WERI-Rb-1 (cell line): ENCODE measurements around the gene STARD3.
A peak's percentile ranks its signal among the peaks of the same experiment; 100 is the strongest.

Experiments
- DNase-seq: peaks from one replicate; pipeline ENCODE4 v3.0.0-alpha.2; 2020
- H3K27ac ChIP-seq: fragments of 250-450 bp; sonication (Bioruptor Pico); 2 replicates; pipeline ENCODE4 v1.5.1; 2020; ENCODE audit warnings: mild to moderate bottlenecking, moderate library complexity
- H3K27me3 ChIP-seq: fragments of 250-450 bp; sonication (Bioruptor Pico); 2 replicates; pipeline ENCODE4 v1.5.1; 2021; ENCODE audit warnings: mild to moderate bottlenecking, low read depth, moderate library complexity; ENCODE audit not compliant: insufficient read depth, severe bottlenecking
- H3K36me3 ChIP-seq: fragments of 250-450 bp; sonication (Bioruptor Pico); 2 replicates; pipeline ENCODE4 v1.5.1; 2020; ENCODE audit warnings: mild to moderate bottlenecking, moderate library complexity
- H3K4me3 ChIP-seq: 2 replicates; pipeline ENCODE4 v1.5.1; 2011; ENCODE audit warnings: low read depth, mild to moderate bottlenecking, control low read depth, low read length
- H3K9me3 ChIP-seq: fragments of 250-450 bp; sonication (Bioruptor Pico); 2 replicates; pipeline ENCODE4 v1.5.1; 2021; ENCODE audit warnings: mild to moderate bottlenecking, moderate library complexity; ENCODE audit not compliant: severe bottlenecking
- TF ChIP-seq, protein P1 (sequence below): IDR thresholded peaks from 2 replicates; pipeline ENCODE4 v1.5.1; 2011; ENCODE audit warnings: low read depth, mild to moderate bottlenecking, control low read depth, inconsistent platforms, low read length

STARD3 gene

DNA sequence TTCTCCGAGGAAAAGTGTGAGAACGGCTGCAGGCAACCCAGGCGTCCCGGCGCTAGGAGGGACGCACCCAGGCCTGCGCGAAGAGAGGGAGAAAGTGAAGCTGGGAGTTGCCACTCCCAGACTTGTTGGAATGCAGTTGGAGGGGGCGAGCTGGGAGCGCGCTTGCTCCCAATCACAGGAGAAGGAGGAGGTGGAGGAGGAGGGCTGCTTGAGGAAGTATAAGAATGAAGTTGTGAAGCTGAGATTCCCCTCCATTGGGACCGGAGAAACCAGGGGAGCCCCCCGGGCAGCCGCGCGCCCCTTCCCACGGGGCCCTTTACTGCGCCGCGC lies 62.8 kb downstream of the STARD3 start, which contains the start of gene ERBB2:
ERBB2 (plus strand) TSS at position 247 of the 330 bp plus-strand sequence. CDS start 175 bp downstream, outside the sequence.
- Histone ChIP-seq H3K27me3 (no peaks in the 10 kb centered on the region), H3K36me3 (peaks cover 2% of the 10 kb centered on the region; the same call in 1 of the 2 replicates), H3K27ac (0 out of 2 replicates have a peak within 1 kb of the TSS, but pooled peaks have one; percentile 33), H3K9me3 (no peaks in the 10 kb centered on the region), H3K4me3 (no peak within 1 kb of the TSS)
- no peak for DNase-seq
- TF ChIP-seq, protein P1, sequence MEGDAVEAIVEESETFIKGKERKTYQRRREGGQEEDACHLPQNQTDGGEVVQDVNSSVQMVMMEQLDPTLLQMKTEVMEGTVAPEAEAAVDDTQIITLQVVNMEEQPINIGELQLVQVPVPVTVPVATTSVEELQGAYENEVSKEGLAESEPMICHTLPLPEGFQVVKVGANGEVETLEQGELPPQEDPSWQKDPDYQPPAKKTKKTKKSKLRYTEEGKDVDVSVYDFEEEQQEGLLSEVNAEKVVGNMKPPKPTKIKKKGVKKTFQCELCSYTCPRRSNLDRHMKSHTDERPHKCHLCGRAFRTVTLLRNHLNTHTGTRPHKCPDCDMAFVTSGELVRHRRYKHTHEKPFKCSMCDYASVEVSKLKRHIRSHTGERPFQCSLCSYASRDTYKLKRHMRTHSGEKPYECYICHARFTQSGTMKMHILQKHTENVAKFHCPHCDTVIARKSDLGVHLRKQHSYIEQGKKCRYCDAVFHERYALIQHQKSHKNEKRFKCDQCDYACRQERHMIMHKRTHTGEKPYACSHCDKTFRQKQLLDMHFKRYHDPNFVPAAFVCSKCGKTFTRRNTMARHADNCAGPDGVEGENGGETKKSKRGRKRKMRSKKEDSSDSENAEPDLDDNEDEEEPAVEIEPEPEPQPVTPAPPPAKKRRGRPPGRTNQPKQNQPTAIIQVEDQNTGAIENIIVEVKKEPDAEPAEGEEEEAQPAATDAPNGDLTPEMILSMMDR = no peak

DNA sequence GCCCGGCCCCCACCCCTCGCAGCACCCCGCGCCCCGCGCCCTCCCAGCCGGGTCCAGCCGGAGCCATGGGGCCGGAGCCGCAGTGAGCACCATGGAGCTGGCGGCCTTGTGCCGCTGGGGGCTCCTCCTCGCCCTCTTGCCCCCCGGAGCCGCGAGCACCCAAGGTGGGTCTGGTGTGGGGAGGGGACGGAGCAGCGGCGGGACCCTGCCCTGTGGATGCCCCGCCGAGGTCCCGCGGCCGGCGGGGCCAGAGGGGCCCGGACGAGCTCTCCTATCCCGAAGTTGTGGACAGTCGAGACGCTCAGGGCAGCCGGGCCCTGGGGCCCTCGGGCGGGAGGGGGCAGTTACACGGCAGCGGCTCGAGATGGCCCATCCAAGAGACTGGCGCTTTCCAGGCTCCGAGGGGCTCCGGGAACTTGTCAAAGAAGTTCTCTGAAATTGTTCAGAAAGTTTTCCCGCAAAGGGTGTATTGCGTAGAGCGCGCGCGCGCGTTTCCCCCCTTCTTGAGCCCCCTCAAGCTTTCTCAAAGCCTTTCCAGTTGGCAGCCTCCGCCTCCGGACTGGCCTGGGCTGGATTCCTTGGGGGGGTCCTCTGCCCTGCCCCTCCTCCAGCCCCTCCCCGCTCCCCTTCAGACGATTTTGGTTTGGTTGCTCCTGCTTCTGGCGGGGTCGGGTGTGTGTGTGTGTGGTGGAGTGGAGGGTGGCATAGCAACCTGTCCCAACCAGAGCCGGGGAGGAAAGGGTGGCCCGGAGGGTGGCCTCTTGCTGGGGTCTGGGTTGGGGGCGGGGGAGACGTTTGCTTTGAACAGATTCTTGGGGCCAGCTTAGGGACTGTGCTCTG lies 63.4 kb downstream of the STARD3 start:
- Histone ChIP-seq H3K36me3 (peaks cover 2% of the 10 kb centered on the region; the same call in 1 of the 2 replicates), H3K27ac (0 out of 2 replicates have a peak overlapping the region, but pooled peaks have one; percentile 33), H3K9me3 (no peaks in the 10 kb centered on the region), H3K27me3 (no peaks in the 10 kb centered on the region), H3K4me3 (no peak overlapping the region)
- no peak for DNase-seq
- TF ChIP-seq, protein P1 = no peak

DNA sequence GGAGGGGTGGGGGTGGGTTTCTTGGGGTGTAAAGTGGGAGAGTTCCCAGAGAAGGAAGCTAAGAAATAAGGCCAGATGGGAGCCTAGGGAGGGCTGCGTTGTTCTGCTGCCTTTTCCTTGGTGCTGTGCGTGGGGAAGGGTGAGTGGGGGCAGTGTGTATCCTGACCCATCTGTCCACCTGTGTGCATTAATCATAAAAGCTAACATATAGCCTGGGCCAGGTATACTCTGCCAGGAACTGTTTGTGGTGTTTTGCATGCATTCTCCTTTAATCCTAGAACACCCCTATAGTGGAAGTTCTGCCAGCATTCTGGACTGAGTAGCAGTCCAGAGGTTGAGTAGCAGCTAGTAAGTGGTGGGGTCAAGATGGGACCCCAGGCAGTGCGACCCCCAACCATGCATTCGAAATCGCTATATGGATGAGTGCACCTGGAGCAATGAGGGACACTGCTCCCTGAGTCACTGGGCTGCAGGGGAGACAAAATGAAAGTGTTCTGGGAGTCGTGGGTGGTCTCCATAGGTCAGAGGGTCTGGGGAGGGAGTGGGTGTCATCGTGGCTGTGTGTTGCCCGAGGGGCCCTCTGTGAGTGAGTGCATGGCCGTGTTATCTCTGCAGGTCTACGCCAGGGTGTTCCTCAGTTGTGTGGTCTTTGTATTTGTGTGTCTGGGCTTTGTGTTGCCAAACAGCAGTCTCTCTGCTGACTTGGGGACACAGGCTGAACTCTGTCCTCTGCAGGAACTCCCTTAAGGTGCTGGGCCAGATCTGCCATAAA lies 64.3 kb downstream of the STARD3 start:
- Histone ChIP-seq H3K36me3 (no peaks in the 10 kb centered on the region), H3K27me3 (no peaks in the 10 kb centered on the region), H3K9me3 (no peaks in the 10 kb centered on the region), H3K4me3 (no peak overlapping the region), H3K27ac (0 out of 2 replicates have a peak overlapping the region, but pooled peaks have one; percentile 33)
- DNase-seq = no peak
- TF ChIP-seq, protein P1 = no peak

DNA sequence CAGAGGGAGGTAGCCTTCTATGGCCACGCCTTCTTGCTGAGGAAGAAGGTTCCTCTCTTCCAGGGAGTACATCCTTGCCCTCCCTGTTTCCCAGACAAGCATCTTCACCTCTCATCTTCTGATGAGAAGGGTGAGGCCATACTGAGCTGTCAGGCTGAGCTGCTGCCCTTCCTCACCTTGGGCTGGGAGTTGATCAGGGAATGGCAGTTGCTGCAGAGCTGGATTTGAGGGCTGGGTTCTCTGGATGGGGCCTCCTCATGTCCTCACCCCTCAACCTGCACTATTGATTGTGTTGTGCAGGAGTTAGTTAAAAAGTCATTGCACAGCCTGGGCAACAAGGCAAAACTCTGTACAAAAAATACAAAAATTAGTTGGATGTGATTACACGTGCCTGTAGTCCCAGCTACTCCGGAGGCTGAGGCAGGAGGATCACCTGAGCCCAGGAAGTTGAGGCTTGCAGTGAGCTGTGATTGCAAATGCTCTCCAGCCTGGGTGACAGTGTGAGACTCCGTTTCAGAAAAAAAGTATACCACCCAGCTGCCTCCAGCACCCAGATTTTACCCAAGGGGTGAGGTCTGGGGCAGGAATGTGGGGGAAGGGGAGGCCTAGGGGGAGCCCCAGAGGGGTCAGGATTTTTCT lies 65.0 kb downstream of the STARD3 start:
- no peak for DNase-seq

More for the DNA sequence above, 65.0 kb downstream of the STARD3 start:
- no peaks in the 10 kb centered on the region for H3K36me3 ChIP-seq
- no peak overlapping the region for H3K4me3 ChIP-seq
- no peak overlapping the region for H3K27ac ChIP-seq
- TF ChIP-seq, protein P1 = no peak
- H3K9me3 ChIP-seq = no peaks in the 10 kb centered on the region
- no peaks in the 10 kb centered on the region for H3K27me3 ChIP-seq
